Measurements from ENCODE around the gene OR10V1. TPM values are rescaled to one million over a fixed set of nuclear protein-coding genes. Genes with fewer than 3 reads are reported as not detected.

The OR10V1 gene, protein sequence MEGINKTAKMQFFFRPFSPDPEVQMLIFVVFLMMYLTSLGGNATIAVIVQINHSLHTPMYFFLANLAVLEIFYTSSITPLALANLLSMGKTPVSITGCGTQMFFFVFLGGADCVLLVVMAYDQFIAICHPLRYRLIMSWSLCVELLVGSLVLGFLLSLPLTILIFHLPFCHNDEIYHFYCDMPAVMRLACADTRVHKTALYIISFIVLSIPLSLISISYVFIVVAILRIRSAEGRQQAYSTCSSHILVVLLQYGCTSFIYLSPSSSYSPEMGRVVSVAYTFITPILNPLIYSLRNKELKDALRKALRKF
- total RNA-seq (2014; rRNA removed) = not detected in 2 replicates
- not detected for Bru-seq, nascent RNA
- BruChase-seq, experiment 1, labeled RNA remaining after a 6-hour chase = not detected
- BruChase-seq, experiment 2, labeled RNA remaining after a 2-hour chase = not detected
- long read RNA-seq = 0 reads

GRCh38 chr11:59713745-59714144 is at the start of gene OR10V1:
Gene OR10V1, minus strand, starts transcription at chr11:59713845. Its CDS starts 0 bp downstream, at chr11:59713845.
- H3K27me3 ChIP-seq (ENCODE audit: low read length) = peaks cover 51% of the 10 kb centered on the region
- no peaks in the 10 kb centered on the region for H3K79me2 ChIP-seq (ENCODE audit: low read length)
- H3F3A ChIP-seq (ENCODE audit: low read length, unreplicated experiment) = no peaks in the 10 kb centered on the region
- no peaks in the 10 kb centered on the region for H3K4me1 ChIP-seq (ENCODE audit: insufficient read depth, low read length)
- no peaks in the 10 kb centered on the region for H3K36me3 ChIP-seq (ENCODE audit: low read depth, low read length)
- ATAC-seq (no peak), DNase-seq (no peak)
- H3K9me2 ChIP-seq (replicated peaks; ENCODE audit: low read length) = no peaks in the 10 kb centered on the region
- H3K4me2 ChIP-seq (ENCODE audit: low read length) = no peak within 1 kb of the TSS
- BruUV-seq (replicated peaks) = no TSS peak
- no peaks in the 10 kb centered on the region for H4K20me1 ChIP-seq (ENCODE audit: low read length)
- H3K9ac ChIP-seq (ENCODE audit: low read length) = no peak within 1 kb of the TSS
- intact Hi-C loops (cut with micrococcal nuclease) = no loop called here
- CTCF ChIA-PET = no interaction called here
- no peak within 1 kb of the TSS for H2AFZ ChIP-seq (ENCODE audit: low read length)
- TF ChIP-seq EZH2 (IDR thresholded peaks at IDR 0.05; ENCODE audit: low read length, unreplicated experiment) = no peak
- no peak for TF ChIP-seq EZH2phosphoT487 (IDR thresholded peaks at IDR 0.05; ENCODE audit: borderline replicate concordance, low read length)
- TF ChIP-seq, protein P1, sequence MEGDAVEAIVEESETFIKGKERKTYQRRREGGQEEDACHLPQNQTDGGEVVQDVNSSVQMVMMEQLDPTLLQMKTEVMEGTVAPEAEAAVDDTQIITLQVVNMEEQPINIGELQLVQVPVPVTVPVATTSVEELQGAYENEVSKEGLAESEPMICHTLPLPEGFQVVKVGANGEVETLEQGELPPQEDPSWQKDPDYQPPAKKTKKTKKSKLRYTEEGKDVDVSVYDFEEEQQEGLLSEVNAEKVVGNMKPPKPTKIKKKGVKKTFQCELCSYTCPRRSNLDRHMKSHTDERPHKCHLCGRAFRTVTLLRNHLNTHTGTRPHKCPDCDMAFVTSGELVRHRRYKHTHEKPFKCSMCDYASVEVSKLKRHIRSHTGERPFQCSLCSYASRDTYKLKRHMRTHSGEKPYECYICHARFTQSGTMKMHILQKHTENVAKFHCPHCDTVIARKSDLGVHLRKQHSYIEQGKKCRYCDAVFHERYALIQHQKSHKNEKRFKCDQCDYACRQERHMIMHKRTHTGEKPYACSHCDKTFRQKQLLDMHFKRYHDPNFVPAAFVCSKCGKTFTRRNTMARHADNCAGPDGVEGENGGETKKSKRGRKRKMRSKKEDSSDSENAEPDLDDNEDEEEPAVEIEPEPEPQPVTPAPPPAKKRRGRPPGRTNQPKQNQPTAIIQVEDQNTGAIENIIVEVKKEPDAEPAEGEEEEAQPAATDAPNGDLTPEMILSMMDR (conservative IDR thresholded peaks at IDR 0.05; ENCODE audit: low read depth, low read length) = no peak
- H3K27ac ChIP-seq (ENCODE audit: low read length) = no peak within 1 kb of the TSS
- H3K4me3 ChIP-seq (ENCODE audit: low read length) = no peak within 1 kb of the TSS
- H3K9me3 ChIP-seq (ENCODE audit: low read length) = no peaks in the 10 kb centered on the region
- POLR2A ChIA-PET (ENCODE audit: unreplicated experiment) = no interaction called here

DNA sequence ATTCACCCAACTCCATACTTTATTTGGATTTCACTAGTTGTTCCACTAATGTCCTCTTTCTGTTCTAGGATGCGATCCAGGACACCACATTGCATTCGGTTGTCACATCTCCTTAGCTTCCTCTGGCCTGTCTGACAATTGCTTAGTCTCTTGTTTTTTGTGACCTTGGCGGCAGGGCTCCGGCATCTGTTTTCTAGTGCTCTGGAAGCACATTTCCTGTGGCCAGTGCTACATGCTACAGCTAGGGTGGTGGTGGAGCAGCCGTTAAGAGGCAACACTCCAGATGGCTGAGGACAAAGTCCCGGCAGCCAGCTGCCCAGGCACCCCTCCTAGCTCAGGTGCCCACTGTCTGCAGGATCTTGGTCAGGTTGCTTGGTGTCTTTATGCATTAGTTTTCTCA is 48.3 kb upstream of the OR10V1 start:
- CTCF ChIA-PET = no interaction called here
- no peak overlapping the region for H2AFZ ChIP-seq (ENCODE audit: low read length)
- peaks cover 12% of the 10 kb centered on the region; the same call in 1 of the 2 replicates for H3K36me3 ChIP-seq (ENCODE audit: low read depth, low read length)
- intact Hi-C loops (cut with micrococcal nuclease) = no loop called here
- peaks cover 9% of the 10 kb centered on the region for H3K4me1 ChIP-seq (ENCODE audit: insufficient read depth, low read length)
- H3K27me3 ChIP-seq (ENCODE audit: low read length) = no peaks in the 10 kb centered on the region
- H3K4me2 ChIP-seq (ENCODE audit: low read length) = no peak overlapping the region
- no TSS peak for BruUV-seq (replicated peaks)
- no peak overlapping the region for H3K27ac ChIP-seq (ENCODE audit: low read length)
- H3F3A ChIP-seq (ENCODE audit: low read length, unreplicated experiment) = no peaks in the 10 kb centered on the region
- no peak overlapping the region for H3K9ac ChIP-seq (ENCODE audit: low read length)
- no peaks in the 10 kb centered on the region for H3K9me3 ChIP-seq (ENCODE audit: low read length)
- DNase-seq (no peak), ATAC-seq (no peak)
- H3K4me3 ChIP-seq (ENCODE audit: low read length) = no peak overlapping the region
- TF ChIP-seq EZH2phosphoT487 (IDR thresholded peaks at IDR 0.05; ENCODE audit: borderline replicate concordance, low read length) (no peak), EZH2 (IDR thresholded peaks at IDR 0.05; ENCODE audit: low read length, unreplicated experiment) (no peak)
- TF ChIP-seq, protein P1 (conservative IDR thresholded peaks at IDR 0.05; ENCODE audit: low read depth, low read length) = no peak
- POLR2A ChIA-PET (ENCODE audit: unreplicated experiment) = no interaction called here
- peaks cover 96% of the 10 kb centered on the region for H3K79me2 ChIP-seq (ENCODE audit: low read length)
- no peaks in the 10 kb centered on the region for H3K9me2 ChIP-seq (replicated peaks; ENCODE audit: low read length)
- H4K20me1 ChIP-seq (ENCODE audit: low read length) = peaks cover 72% of the 10 kb centered on the region

GRCh38 chr11:59760771-59761170 is 47.1 kb upstream of the OR10V1 start:
- peaks cover 74% of the 10 kb centered on the region for H4K20me1 ChIP-seq (ENCODE audit: low read length)

More at GRCh38 chr11:59760771-59761170, 47.1 kb upstream of the OR10V1 start:
- ATAC-seq (no peak), DNase-seq (no peak)
- intact Hi-C loops (cut with micrococcal nuclease) = no loop called here
- Histone ChIP-seq H3K4me1 (ENCODE audit: insufficient read depth, low read length) (peaks cover 20% of the 10 kb centered on the region), H2AFZ (ENCODE audit: low read length) (no peak overlapping the region), H3K9ac (ENCODE audit: low read length) (no peak overlapping the region), H3K27me3 (ENCODE audit: low read length) (no peaks in the 10 kb centered on the region), H3K36me3 (ENCODE audit: low read depth, low read length) (peaks cover 12% of the 10 kb centered on the region; the same call in 1 of the 2 replicates), H3K4me3 (ENCODE audit: low read length) (no peak overlapping the region), H3K4me2 (ENCODE audit: low read length) (no peak overlapping the region), H3F3A (ENCODE audit: low read length, unreplicated experiment) (no peaks in the 10 kb centered on the region), H3K27ac (ENCODE audit: low read length) (no peak overlapping the region), H3K9me3 (ENCODE audit: low read length) (no peaks in the 10 kb centered on the region), H3K79me2 (ENCODE audit: low read length) (peaks cover 93% of the 10 kb centered on the region), H3K9me2 (replicated peaks; ENCODE audit: low read length) (no peaks in the 10 kb centered on the region)
- POLR2A ChIA-PET (ENCODE audit: unreplicated experiment) = no interaction called here
- no TSS peak for BruUV-seq (replicated peaks)
- CTCF ChIA-PET = no interaction called here
- TF ChIP-seq EZH2 (IDR thresholded peaks at IDR 0.05; ENCODE audit: low read length, unreplicated experiment) (no peak), EZH2phosphoT487 (IDR thresholded peaks at IDR 0.05; ENCODE audit: borderline replicate concordance, low read length) (no peak)
- TF ChIP-seq, protein P1 (conservative IDR thresholded peaks at IDR 0.05; ENCODE audit: low read depth, low read length) = no peak

Measured in PC-3 (cell line).